ENCODE measurements around the gene ZNF473. TPM values are rescaled to one million over a fixed set of nuclear protein-coding genes. Genes with fewer than 3 reads are reported as not detected.
"Not testable (repeated sequence)": the region's sequence is repeated elsewhere in the genome, so short reads cannot be mapped to it uniquely, and the experiment has no call there.

ZNF473 gene
- total RNA-seq, 1 donor = 7.3 TPM

DNA sequence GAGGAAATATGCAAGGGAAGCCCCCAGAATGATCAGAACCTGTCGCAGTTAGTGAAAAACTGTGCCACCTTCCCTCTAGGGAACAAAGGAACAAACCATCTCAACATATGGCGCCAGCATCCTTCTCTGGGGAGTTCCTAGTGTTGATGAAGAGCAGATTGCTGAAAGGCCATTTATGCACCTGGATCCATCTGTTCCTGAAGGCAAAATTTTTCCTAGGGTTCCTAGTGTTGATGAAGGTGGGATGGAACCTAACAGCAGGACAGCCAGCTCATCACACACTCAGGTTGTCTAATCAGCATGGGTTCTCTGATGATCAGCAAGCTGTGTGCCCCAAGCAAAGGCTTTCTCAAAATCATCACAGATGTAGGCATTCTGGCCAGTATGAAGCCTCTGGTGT, 32.6 kb downstream of the ZNF473 start:
- DNase-seq (ENCODE audit: low read depth) = no peak
- no peak overlapping the region for H3K4me3 ChIP-seq (ENCODE audit: low read depth, low read length)
- TF ChIP-seq, protein P1, sequence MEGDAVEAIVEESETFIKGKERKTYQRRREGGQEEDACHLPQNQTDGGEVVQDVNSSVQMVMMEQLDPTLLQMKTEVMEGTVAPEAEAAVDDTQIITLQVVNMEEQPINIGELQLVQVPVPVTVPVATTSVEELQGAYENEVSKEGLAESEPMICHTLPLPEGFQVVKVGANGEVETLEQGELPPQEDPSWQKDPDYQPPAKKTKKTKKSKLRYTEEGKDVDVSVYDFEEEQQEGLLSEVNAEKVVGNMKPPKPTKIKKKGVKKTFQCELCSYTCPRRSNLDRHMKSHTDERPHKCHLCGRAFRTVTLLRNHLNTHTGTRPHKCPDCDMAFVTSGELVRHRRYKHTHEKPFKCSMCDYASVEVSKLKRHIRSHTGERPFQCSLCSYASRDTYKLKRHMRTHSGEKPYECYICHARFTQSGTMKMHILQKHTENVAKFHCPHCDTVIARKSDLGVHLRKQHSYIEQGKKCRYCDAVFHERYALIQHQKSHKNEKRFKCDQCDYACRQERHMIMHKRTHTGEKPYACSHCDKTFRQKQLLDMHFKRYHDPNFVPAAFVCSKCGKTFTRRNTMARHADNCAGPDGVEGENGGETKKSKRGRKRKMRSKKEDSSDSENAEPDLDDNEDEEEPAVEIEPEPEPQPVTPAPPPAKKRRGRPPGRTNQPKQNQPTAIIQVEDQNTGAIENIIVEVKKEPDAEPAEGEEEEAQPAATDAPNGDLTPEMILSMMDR (IDR thresholded peaks at IDR 0.05; ENCODE audit: insufficient read depth, low read depth, low read length) = no peak

DNA sequence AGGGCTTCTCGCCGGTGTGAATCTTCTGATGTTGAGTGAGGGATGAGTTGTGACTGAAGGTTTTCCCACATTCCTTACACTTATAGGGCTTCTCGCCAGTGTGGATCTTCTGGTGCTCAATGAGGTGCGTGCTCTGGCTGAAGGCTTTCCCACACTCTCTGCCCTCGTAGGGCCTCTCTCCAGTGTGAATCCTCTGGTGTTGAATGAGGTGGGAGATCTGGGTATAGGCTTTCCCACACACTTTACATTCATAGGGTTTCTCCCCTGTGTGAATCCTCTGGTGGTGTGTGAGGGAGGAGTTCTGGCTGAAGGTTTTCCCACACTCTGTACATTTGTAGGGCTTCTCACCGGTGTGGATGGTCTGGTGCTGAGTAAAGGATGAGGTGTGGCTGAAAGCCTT, 33.2 kb downstream of the ZNF473 start:
- DNase-seq (ENCODE audit: low read depth) = no peak
- TF ChIP-seq, protein P1 (IDR thresholded peaks at IDR 0.05; ENCODE audit: insufficient read depth, low read depth, low read length) = no peak
- H3K4me3 ChIP-seq (ENCODE audit: low read depth, low read length) = no peak overlapping the region

DNA sequence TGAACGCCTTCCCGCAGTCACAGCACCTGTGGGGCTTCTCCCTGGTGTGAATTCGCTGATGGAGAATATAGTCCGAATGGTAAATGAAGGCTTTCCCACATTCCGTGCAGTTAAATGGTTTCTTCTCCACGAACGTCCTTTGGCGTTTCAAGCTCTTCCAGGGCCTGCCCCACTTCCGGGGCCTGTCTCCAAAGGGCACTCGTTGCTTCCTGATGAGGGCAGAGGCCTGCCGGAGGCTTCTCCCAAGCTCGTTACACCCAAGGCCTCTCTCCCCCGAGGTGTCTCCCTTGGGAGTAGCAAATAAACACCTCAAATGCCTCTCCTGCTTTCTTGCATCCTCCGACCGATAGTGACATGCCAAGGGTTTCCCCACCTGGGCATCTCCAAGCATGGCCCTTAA, 34.3 kb downstream of the ZNF473 start:
- DNase-seq (ENCODE audit: low read depth) = no peak
- TF ChIP-seq, protein P1 (IDR thresholded peaks at IDR 0.05; ENCODE audit: insufficient read depth, low read depth, low read length) = no peak
- no peak overlapping the region for H3K4me3 ChIP-seq (ENCODE audit: low read depth, low read length)

- TF ChIP-seq, protein P1 (IDR thresholded peaks at IDR 0.05; ENCODE audit: insufficient read depth, low read depth, low read length) = no peak
- DNase-seq (ENCODE audit: low read depth) = no peak
Measured at GRCh38 chr19:50061650-50062049, 35.8 kb downstream of the ZNF473 start.

GRCh38 chr19:50065938-50066337, 40.1 kb downstream of the ZNF473 start:
- no peak overlapping the region for H3K4me3 ChIP-seq (ENCODE audit: low read depth, low read length)
- DNase-seq (ENCODE audit: low read depth) = no peak
- TF ChIP-seq, protein P1 (IDR thresholded peaks at IDR 0.05; ENCODE audit: insufficient read depth, low read depth, low read length) = no peak

More at GRCh38 chr19:50061650-50062049, 35.8 kb downstream of the ZNF473 start:
- H3K4me3 ChIP-seq (ENCODE audit: low read depth, low read length) = no peak overlapping the region

GRCh38 chr19:50067575-50067974, 41.8 kb downstream of the ZNF473 start:
- TF ChIP-seq, protein P1 (IDR thresholded peaks at IDR 0.05; ENCODE audit: insufficient read depth, low read depth, low read length) = no peak
- no peak overlapping the region for H3K4me3 ChIP-seq (ENCODE audit: low read depth, low read length)
- no peak for DNase-seq (ENCODE audit: low read depth)

DNA sequence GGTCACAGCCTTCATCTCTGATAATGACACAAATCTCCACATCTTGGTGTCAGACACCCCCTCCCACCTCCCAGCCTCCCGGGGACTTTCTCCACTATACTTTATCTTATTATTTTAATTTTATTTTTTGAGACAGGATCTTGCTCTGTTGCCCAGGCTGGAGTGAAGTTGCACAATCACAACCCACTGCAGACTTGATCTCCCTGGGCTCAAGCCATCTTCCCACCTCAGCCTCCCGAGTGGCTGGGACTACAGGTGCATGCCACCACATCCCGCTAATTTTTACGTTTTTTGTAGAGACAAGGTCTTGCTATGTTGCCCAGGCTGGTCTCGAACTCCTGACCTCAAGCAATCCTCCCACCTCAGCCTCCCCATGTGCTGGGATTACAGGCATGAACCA, 42.6 kb downstream of the ZNF473 start:
- not testable (repeated sequence) for DNase-seq (ENCODE audit: low read depth); H3K4me3 ChIP-seq (ENCODE audit: low read depth, low read length)

DNA sequence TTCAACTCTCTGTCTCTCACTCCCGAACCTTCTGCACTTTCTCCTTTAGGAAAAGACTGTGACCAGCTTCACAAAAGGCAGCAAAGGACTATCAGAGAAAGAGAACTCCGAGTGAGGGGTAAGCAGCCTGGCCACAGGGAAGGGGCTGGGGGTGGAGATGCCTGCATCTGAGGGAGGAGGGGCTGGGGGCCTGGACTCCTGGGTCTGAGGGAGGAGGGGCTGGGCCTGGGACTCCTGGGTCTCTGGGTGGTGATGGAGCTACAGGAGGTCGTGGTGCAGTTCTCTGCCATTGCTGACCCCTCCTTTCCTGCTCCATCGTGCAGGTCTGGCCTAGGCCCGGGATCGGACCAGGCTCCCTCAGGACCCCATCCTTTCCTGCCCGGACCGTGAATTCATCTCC, 49.3 kb downstream of the ZNF473 start:
- H3K4me3 ChIP-seq (ENCODE audit: low read depth, low read length); DNase-seq (ENCODE audit: low read depth): not testable (repeated sequence)

DNA sequence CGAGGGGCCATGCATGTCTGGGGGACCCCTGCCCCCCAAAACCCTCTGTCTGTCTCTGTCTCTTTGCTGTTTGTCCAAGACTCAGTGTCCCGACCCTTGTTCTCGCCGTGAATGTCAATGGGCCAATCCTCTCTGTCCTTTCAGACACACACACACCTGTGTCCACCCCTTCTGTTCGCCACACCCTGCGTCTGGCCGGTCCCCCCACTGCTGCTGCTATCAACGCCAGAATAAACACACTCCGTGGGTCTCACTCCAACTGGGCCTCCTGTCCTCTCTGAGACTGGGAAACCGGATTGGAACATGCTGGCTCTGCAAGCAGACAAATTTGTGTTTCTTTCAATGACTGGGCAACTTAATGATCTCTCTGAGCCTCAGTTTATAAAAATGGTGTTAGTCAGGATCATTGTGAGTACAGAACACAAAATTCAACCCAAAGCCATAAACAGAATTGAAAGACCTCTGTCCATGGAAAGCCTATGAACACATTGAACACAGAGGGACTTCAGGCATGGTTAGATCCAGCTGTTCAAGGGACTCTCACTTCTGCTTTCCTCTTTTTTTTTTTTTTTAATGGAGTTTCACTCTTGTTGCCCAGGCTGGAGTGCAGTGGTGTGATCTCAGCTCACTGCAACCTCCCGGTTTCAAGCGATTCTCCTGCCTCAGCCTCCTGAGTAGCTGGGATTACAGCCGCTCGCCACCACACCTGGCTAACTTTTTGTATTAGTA, 50.0 kb downstream of the ZNF473 start:
- not testable (repeated sequence) for H3K4me3 ChIP-seq (ENCODE audit: low read depth, low read length); DNase-seq (ENCODE audit: low read depth)

DNA sequence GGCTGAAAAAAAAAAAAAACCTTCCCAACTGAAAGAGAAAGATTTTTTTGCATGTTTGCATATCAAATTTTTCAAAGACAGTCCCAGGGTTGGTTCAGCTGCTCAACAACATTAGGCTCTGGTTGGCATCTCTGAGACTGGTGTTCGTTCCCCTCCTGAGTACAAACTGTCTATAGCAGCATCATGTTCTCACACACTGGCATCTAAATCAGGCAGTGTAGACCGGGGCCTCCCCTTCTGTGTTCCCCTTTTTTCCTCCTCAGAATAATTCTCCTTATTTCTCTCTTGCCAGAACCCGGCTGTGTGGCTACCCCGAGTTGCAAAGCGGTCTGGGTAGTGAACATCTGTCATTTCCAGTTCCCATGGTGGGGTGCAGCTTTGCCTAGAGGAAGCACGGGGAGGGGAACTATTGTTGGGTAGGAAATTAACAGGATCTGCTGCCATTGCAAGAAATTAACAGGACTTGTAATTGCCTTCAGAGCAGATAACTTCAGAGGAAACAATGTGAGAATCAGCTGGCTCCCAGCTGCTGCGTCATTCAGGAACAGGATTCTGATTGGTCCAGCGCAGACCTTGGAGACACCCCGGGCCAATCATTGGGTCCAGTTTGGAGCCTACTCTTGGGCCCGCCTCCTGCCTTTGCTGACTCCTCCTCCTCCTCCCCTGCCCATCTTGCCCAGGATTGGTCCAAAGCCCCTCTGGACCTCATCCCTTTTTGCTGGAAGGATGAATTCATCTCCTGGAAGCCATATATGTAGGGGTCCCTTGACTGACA, 51.0 kb downstream of the ZNF473 start:
- DNase-seq (ENCODE audit: low read depth); H3K4me3 ChIP-seq (ENCODE audit: low read depth, low read length): not testable (repeated sequence)

DNA sequence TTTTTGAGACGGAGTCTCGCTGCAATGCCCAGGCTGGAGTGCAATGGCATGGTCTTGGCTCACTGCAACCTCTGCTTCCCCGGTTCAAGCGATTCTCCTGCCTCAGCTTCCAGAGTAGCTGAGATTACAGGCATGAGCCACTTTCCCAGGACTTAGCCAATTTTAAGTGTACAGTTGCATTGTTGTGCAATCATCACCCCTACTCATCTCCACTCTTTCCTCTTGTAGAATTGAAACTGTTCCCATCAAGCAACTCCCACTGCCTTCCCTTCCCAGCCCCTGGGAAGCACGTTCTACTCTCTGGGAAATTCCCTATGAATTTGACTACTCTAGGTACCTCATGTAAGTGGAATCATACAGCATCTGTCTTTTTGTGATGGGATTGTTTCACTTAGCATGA, 53.2 kb downstream of the ZNF473 start:
- not testable (repeated sequence) for H3K4me3 ChIP-seq (ENCODE audit: low read depth, low read length); DNase-seq (ENCODE audit: low read depth)

Measured in fibroblast of villous mesenchyme (primary cell).